IMR-90 (cell line): ENCODE measurements around the gene NDUFS7. TPM values are rescaled to one million over a fixed set of nuclear protein-coding genes. Genes with fewer than 3 reads are reported as not detected.

ENCODE experiments used
- ATAC-seq: fragments of 200-7000 bp; cut with Tn5 transposase; 2 replicates; pipeline ENCODE4 v1.9.1; 2020; ENCODE audit warnings: low read depth, mild to moderate bottlenecking, moderate library complexity
- BruUV-seq: library from RNA; stranded (reverse); fragments of 400-500 nt; replicated peaks from 2 replicates; lab custom pipeline; 2021; lab: Mats Ljungman, UMichigan
- CTCF ChIA-PET: fragments of 300-600 bp; formaldehyde crosslinking; extraction: SDS; loops from one replicate; lab custom pipeline; 2021; ENCODE audit warnings: antibody characterized with exemption; lab: Yijun Ruan, JAX
- POLR2A ChIA-PET: fragments of 300-600 bp; sonication (Branson Sonifier 250); formaldehyde crosslinking; loops from one replicate; lab custom pipeline; 2022; ENCODE audit warnings: antibody characterized with exemption; ENCODE audit not compliant: unreplicated experiment; lab: Charles Lee
- DNase-seq: peaks from one replicate; pipeline ENCODE4 v3.0.0; 2013
- H2AFZ ChIP-seq: replicated peaks from 2 replicates; pipeline ENCODE3; 2013; ENCODE audit warnings: low read length, mild to moderate bottlenecking; ENCODE audit not compliant: poor library complexity
- H2AK5ac ChIP-seq: 2 replicates; pipeline ENCODE4 v1.6.1; 2013; ENCODE audit warnings: low read depth, low read length, inconsistent platforms
- H2AK9ac ChIP-seq: replicated peaks from 2 replicates; pipeline ENCODE3; 2013; ENCODE audit warnings: mild to moderate bottlenecking, low read depth, low read length, moderate library complexity; ENCODE audit not compliant: poor library complexity
- H2BK120ac ChIP-seq: 2 replicates; pipeline ENCODE4 v1.6.1; 2013; ENCODE audit warnings: low read depth, low read length, inconsistent platforms
- H2BK15ac ChIP-seq: 3 replicates; pipeline ENCODE4 v1.6.1; 2013; ENCODE audit warnings: low read depth, low read length, inconsistent platforms
- H2BK20ac ChIP-seq: 2 replicates; pipeline ENCODE4 v1.6.1; 2013; ENCODE audit warnings: low read depth, mild to moderate bottlenecking, inconsistent platforms, low read length, moderate library complexity
- H2BK5ac ChIP-seq: 2 replicates; pipeline ENCODE4 v1.6.1; 2013; ENCODE audit warnings: mild to moderate bottlenecking, low read depth, low read length, inconsistent platforms; ENCODE audit not compliant: poor library complexity, severe bottlenecking
- H3K14ac ChIP-seq: replicated peaks from 2 replicates; pipeline ENCODE4 v1.6.1; 2013; ENCODE audit warnings: low read depth, low read length, inconsistent platforms
- H3K18ac ChIP-seq: 2 replicates; pipeline ENCODE4 v1.6.1; 2013; ENCODE audit warnings: low read depth, low read length, control low read depth
- H3K23ac ChIP-seq: 2 replicates; pipeline ENCODE4 v1.6.1; 2013; ENCODE audit warnings: low read depth, low read length, inconsistent platforms
- H3K27ac ChIP-seq: 2 replicates; pipeline ENCODE4 v1.5.1; 2013; ENCODE audit warnings: mild to moderate bottlenecking, control low read depth, low read length; ENCODE audit not compliant: insufficient read depth
- H3K27me3 ChIP-seq: 2 replicates; pipeline ENCODE4 v1.6.1; 2013; ENCODE audit warnings: low read length; ENCODE audit not compliant: control insufficient read depth, insufficient read depth
- H3K36me3 ChIP-seq: 2 replicates; pipeline ENCODE4 v1.6.1; 2013; ENCODE audit warnings: low read length, mixed read lengths; ENCODE audit not compliant: control insufficient read depth, insufficient read depth
- H3K4ac ChIP-seq: 2 replicates; pipeline ENCODE4 v1.6.1; 2013; ENCODE audit warnings: low read depth, low read length, inconsistent platforms
- H3K4me1 ChIP-seq: 2 replicates; pipeline ENCODE4 v1.6.1; 2013; ENCODE audit warnings: low read length, mixed read lengths; ENCODE audit not compliant: control insufficient read depth, insufficient read depth
- H3K4me2 ChIP-seq: 2 replicates; pipeline ENCODE4 v1.6.1; 2013; ENCODE audit warnings: low read depth, mild to moderate bottlenecking, control low read depth, low read length, moderate library complexity
- H3K4me3 ChIP-seq: 2 replicates; pipeline ENCODE4 v1.5.1; 2013; ENCODE audit warnings: low read depth, mild to moderate bottlenecking, control low read depth, low read length, moderate library complexity; ENCODE audit not compliant: insufficient read depth
- H3K56ac ChIP-seq: 2 replicates; pipeline ENCODE4 v1.6.1; 2013; ENCODE audit warnings: low read length, inconsistent platforms; ENCODE audit not compliant: insufficient read depth; ENCODE audit errors: extremely low read depth
- H3K79me1 ChIP-seq, 2 experiments: 2 replicates each; pipeline ENCODE4 v1.6.1; 2013; ENCODE audit warnings: low read length in 2 of 2, inconsistent platforms in 1 of 2, low read depth in 1 of 2
- H3K9ac ChIP-seq: 2 replicates; pipeline ENCODE4 v1.6.1; 2013; ENCODE audit warnings: low read depth, low read length, control low read depth
- H3K9me1 ChIP-seq: 2 replicates; pipeline ENCODE4 v1.6.1; 2013; ENCODE audit warnings: low read length, inconsistent platforms; ENCODE audit not compliant: insufficient read depth
- H3K9me3 ChIP-seq: 2 replicates; pipeline ENCODE4 v1.6.1; 2013; ENCODE audit warnings: low read length; ENCODE audit not compliant: control insufficient read depth, insufficient read depth
- H4K20me1 ChIP-seq: 2 replicates; pipeline ENCODE4 v1.6.1; 2013; ENCODE audit warnings: low read length, inconsistent platforms; ENCODE audit not compliant: insufficient read depth
- H4K5ac ChIP-seq: 2 replicates; pipeline ENCODE4 v1.6.1; 2013; ENCODE audit warnings: mild to moderate bottlenecking, low read depth, low read length, control low read depth
- H4K8ac ChIP-seq, 2 experiments: 2 replicates each; pipeline ENCODE4 v1.6.1; 2013; ENCODE audit warnings: low read depth in 2 of 2, low read length in 2 of 2, control low read depth in 1 of 2, inconsistent platforms in 1 of 2
- H4K91ac ChIP-seq: 2 replicates; pipeline ENCODE4 v1.6.1; 2013; ENCODE audit warnings: low read depth, low read length, inconsistent platforms; ENCODE audit not compliant: insufficient read depth
- RCOR1 ChIP-seq: IDR thresholded peaks from 2 replicates; pipeline ENCODE4 v1.6.1; 2012; ENCODE audit warnings: mild to moderate bottlenecking, low read length, improper control_type of control experiment; ENCODE audit not compliant: insufficient replicate concordance
- SMC3 ChIP-seq: fragments of 150-350 bp; IDR thresholded peaks from 2 replicates; pipeline ENCODE4 v1.6.1; 2016; ENCODE audit warnings: low read depth, mild to moderate bottlenecking, antibody characterized with exemption, low read length, moderate library complexity
- WGBS, 2 experiments: methylation state at CpG; one replicate each; pipeline versions ENCODE4 v1.1.5 to v1.1.7; 2013; ENCODE audit warnings: missing lambda C conversion rate in 2 of 2; ENCODE audit not compliant: insufficient read length in 1 of 2; ENCODE audit errors: extremely low coverage in 2 of 2; 5-methylcytosine and 5-hydroxymethylcytosine counted together
- dilution Hi-C: fragments of 300-500 bp; cut with HindIII; formaldehyde crosslinking; loops from one replicate; pipeline ENCODE4 v1.14.3; 2018; ENCODE audit warnings: low sequenced_read_pairs; ENCODE audit not compliant: unreplicated experiment
- in situ Hi-C: fragments of 300-500 bp; cut with MboI; formaldehyde crosslinking; loops from 3 replicates; pipeline ENCODE4 v1.14.3; 2019; ENCODE audit warnings: low sequenced_read_pairs, inconsistent platforms, mixed read lengths
- intact Hi-C: fragments of 100-400 bp; cut with micrococcal nuclease; formaldehyde crosslinking; loops from 2 replicates; pipeline ENCODE4 v1.10.0; 2022
- polyA plus RNA-seq, 3 experiments: library from polyadenylated mRNA; depleted of rRNA; stranded (reverse); fragments of >200 nt; gene quantifications; 2 replicates each; pipeline ENCODE4 v1.2.3, GENCODE V29; 2012; ENCODE audit warnings: low replicate concordance in 1 of 3
- total RNA-seq: library from RNA; depleted of rRNA; stranded (reverse); fragments of >200 nt; gene quantifications from 2 replicates; pipeline ENCODE4 v1.2.3, GENCODE V29; 2012

Gene NDUFS7
- total and polyA plus RNA-seq, 2 of the 4 experiments (the other 2 are of a cell fraction) = 60.8 to 136 TPM

GRCh38 chr19:1400281-1401137, 16.8 kb downstream of the NDUFS7 start:
- H2BK15ac ChIP-seq = no peak overlapping the region
- in situ Hi-C loops (no loop called here), intact Hi-C loops (no loop called here), dilution Hi-C loops (no loop called here)
- peak overlapping the region; percentile 5 for H2BK5ac ChIP-seq
- H3K4me1 ChIP-seq = peaks cover 6% of the 10 kb centered on the region
- ChIA-PET POLR2A (no interaction called here), CTCF (interaction anchor here (0.6 kb wide), 1 partner anchor 471 kb away, joined by 3 read pairs; no protein-coding TSS in a partner anchor)
- peak overlapping the region; percentile 71 for H3K4me3 ChIP-seq
- H2BK120ac ChIP-seq = peak overlapping the region; percentile 46; the same call in 1 of the 2 replicates
- peak overlapping the region; percentile 41; the same call in 1 of the 2 replicates for H3K27ac ChIP-seq
- peak overlapping the region; percentile 94 for H3K4me2 ChIP-seq
- no peak overlapping the region for H4K5ac ChIP-seq
- H4K20me1 ChIP-seq = no peaks in the 10 kb centered on the region
- no peaks in the 10 kb centered on the region for H3K27me3 ChIP-seq
- H4K91ac ChIP-seq = no peak overlapping the region
- H3K9ac ChIP-seq = peak overlapping the region; percentile 46
- no peak overlapping the region for H3K18ac ChIP-seq
- ATAC-seq (peak; percentile 30), DNase-seq (no peak)
- 33% methylated on average over 12 of the region's 36 CpGs; no CpG with 5 or more reads in 1 of the 2 experiments for WGBS, 2 experiments
- H3K9me1 ChIP-seq = no peaks in the 10 kb centered on the region
- H3K14ac ChIP-seq = no peak overlapping the region; the same call in 1 of the 2 replicates
- TF ChIP-seq RCOR1 (peak; percentile 70), SMC3 (no peak)
- no peak overlapping the region for H3K56ac ChIP-seq
- BruUV-seq = no TSS peak
- peak overlapping the region; percentile 97 for H2AFZ ChIP-seq
- no peaks in the 10 kb centered on the region for H3K9me3 ChIP-seq
- H3K36me3 ChIP-seq = peaks cover 3% of the 10 kb centered on the region; the same call in 1 of the 2 replicates
- H4K8ac ChIP-seq = peak overlapping the region; percentile 76 to 78; a peak in 1 of 4 replicates
- H3K4ac ChIP-seq = peak overlapping the region; percentile 70
- H2BK20ac ChIP-seq = no peak overlapping the region
- H3K79me1 ChIP-seq = peaks cover 0 to 10% of the 10 kb centered on the region in 2 experiments; a peak in 3 of 4 replicates
- peak overlapping the region; percentile 24; the same call in 1 of the 2 replicates for H3K23ac ChIP-seq
- H2AK9ac ChIP-seq = peak overlapping the region; percentile 96
- peak overlapping the region; percentile 39 for H2AK5ac ChIP-seq
